Measurements from ENCODE around the gene USP12. TPM values are rescaled to one million over a fixed set of nuclear protein-coding genes. Genes with fewer than 3 reads are reported as not detected.
"Not testable (repeated sequence)": the region's sequence is repeated elsewhere in the genome, so short reads cannot be mapped to it uniquely, and the experiment has no call there.

The USP12 gene
- total RNA-seq, 2 experiments from 2014 or later, result 63.0 to 65.8 TPM

GRCh38 chr13:27130979-27131623 lies 40.5 kb downstream of the USP12 start:
- POLR2A ChIA-PET, result interaction anchor here (0.7 to 1.9 kb wide), 6 partner anchors 16 to 128 kb away, joined by 3 to 10 read pairs (median 4); no protein-coding TSS in a partner anchor
- CTCF ChIA-PET, result interaction anchor here (0.9 to 1.6 kb wide), 3 partner anchors 120 to 146 kb away, joined by 3 read pairs; partner anchors contain the start of gene RASL11A

- ChIA-PET CTCF (interaction anchor here (0.9 kb wide), 1 partner anchor 145 kb away, joined by 3 read pairs; no protein-coding TSS in a partner anchor), POLR2A (interaction anchor here (0.7 to 1.8 kb wide), 3 partner anchors 17 to 40 kb away, joined by 3 to 10 read pairs (median 10); no protein-coding TSS in a partner anchor)
These were observed 41.2 kb downstream of the USP12 start for GRCh38 chr13:27130223-27130978.

- ChIA-PET CTCF (interaction anchor here (2.0 kb wide), 1 partner anchor 144 kb away, joined by 5 read pairs; no protein-coding TSS in a partner anchor), POLR2A (no interaction called here)
These were observed 42.6 kb downstream of the USP12 start for GRCh38 chr13:27128825-27129627.

- ChIA-PET CTCF (interaction anchor here (1.2 kb wide), 1 partner anchor 15 kb away, joined by 3 read pairs; no protein-coding TSS in a partner anchor), POLR2A (interaction anchor here (0.6 kb wide), 1 partner anchor 14 kb away, joined by 5 read pairs; no protein-coding TSS in a partner anchor)
These were observed 44.8 kb downstream of the USP12 start for GRCh38 chr13:27126859-27127258.

GRCh38 chr13:27125357-27126282 lies 46.0 kb downstream of the USP12 start:
- CTCF ChIA-PET, result interaction anchor here (0.6 to 1.2 kb wide), 2 partner anchors 16 to 148 kb away, joined by 3 read pairs; no protein-coding TSS in a partner anchor
- POLR2A ChIA-PET, result no interaction called here

GRCh38 chr13:27124571-27124970 lies 47.0 kb downstream of the USP12 start:
- ChIA-PET POLR2A (no interaction called here), CTCF (no interaction called here)

GRCh38 chr13:27123445-27123844 lies 48.2 kb downstream of the USP12 start:
- POLR2A ChIA-PET, result not testable (repeated sequence)
- CTCF ChIA-PET, result interaction anchor here (0.6 kb wide), 1 partner anchor 150 kb away, joined by 7 read pairs; no protein-coding TSS in a partner anchor

GRCh38 chr13:27122036-27122435 lies 49.6 kb downstream of the USP12 start:
- POLR2A ChIA-PET, result no interaction called here

GRCh38 chr13:27120811-27121210 lies 50.8 kb downstream of the USP12 start:
- ChIA-PET CTCF (interaction anchor here (0.6 kb wide), 1 partner anchor 239 kb away, joined by 3 read pairs; no protein-coding TSS in a partner anchor), POLR2A (no interaction called here)

More at GRCh38 chr13:27122036-27122435, 49.6 kb downstream of the USP12 start:
- CTCF ChIA-PET, result no interaction called here

GRCh38 chr13:27120011-27120410 lies 51.6 kb downstream of the USP12 start:
- POLR2A ChIA-PET, result no interaction called here
- CTCF ChIA-PET, result interaction anchor here (0.6 kb wide), 1 partner anchor 240 kb away, joined by 3 read pairs; no protein-coding TSS in a partner anchor

GRCh38 chr13:27118428-27119054 lies 53.1 kb downstream of the USP12 start:
- CTCF ChIA-PET, result no interaction called here
- POLR2A ChIA-PET, result no interaction called here

GRCh38 chr13:27117952-27118351 lies 53.7 kb downstream of the USP12 start:
- POLR2A ChIA-PET, result no interaction called here
- CTCF ChIA-PET, result no interaction called here

- ChIA-PET CTCF (no interaction called here), POLR2A (no interaction called here)
These were observed 54.5 kb downstream of the USP12 start for GRCh38 chr13:27117158-27117557.

- ChIA-PET CTCF (no interaction called here), POLR2A (no interaction called here)
These were observed 58.2 kb downstream of the USP12 start for GRCh38 chr13:27113436-27113835.

GRCh38 chr13:27112006-27112405 lies 59.6 kb downstream of the USP12 start:
- ChIA-PET POLR2A (no interaction called here), CTCF (interaction anchor here (0.6 to 1.0 kb wide), 2 partner anchors 36 to 43 kb away, joined by 4 read pairs; no protein-coding TSS in a partner anchor)

- POLR2A ChIA-PET, result interaction anchor here (0.6 kb wide), 1 partner anchor 50 kb away, joined by 4 read pairs; no protein-coding TSS in a partner anchor
These were observed 61.4 kb downstream of the USP12 start for GRCh38 chr13:27110056-27110746.

GRCh38 chr13:27106144-27106543 lies 65.5 kb downstream of the USP12 start:
- CTCF ChIA-PET, result no interaction called here
- POLR2A ChIA-PET, result no interaction called here

More at GRCh38 chr13:27110056-27110746, 61.4 kb downstream of the USP12 start:
- CTCF ChIA-PET, result interaction anchor here (0.6 kb wide), 1 partner anchor 236 kb away, joined by 4 read pairs; no protein-coding TSS in a partner anchor
